Neural cell (in vitro differentiated cells): Measurements from ENCODE around the gene GTSE1. TPM values are rescaled to one million over a fixed set of nuclear protein-coding genes. Genes with fewer than 3 reads are reported as not detected.

Experiments used
- H2AFZ ChIP-seq: fragments of 200-600, 300-800 bp; sonication (generic), shearing (Covaris generic); 2 replicates; pipeline ENCODE4 v1.6.0; 2014; ENCODE audit warnings: low read depth, mild to moderate bottlenecking, antibody characterized with exemption, low read length, moderate library complexity
- H3F3A ChIP-seq: fragments of 200-600 bp; shearing (Covaris generic); 2 replicates; pipeline ENCODE4 v1.6.1; 2016; ENCODE audit warnings: mild to moderate bottlenecking, moderate library complexity, mixed read lengths, antibody characterized with exemption, low read length; ENCODE audit not compliant: insufficient read depth, poor library complexity, severe bottlenecking
- H3K27ac ChIP-seq: fragments of 200-600, 300-800 bp; sonication (generic), shearing (Covaris generic); 2 replicates; pipeline ENCODE4 v1.5.1; 2014; ENCODE audit warnings: mild to moderate bottlenecking, low read length, moderate library complexity
- H3K27me3 ChIP-seq: fragments of 300-800, 200-600 bp; sonication (generic), shearing (Covaris generic); 2 replicates; pipeline ENCODE4 v1.6.0; 2014; ENCODE audit warnings: mild to moderate bottlenecking, low read depth, low read length, moderate library complexity; ENCODE audit not compliant: insufficient read depth
- H3K36me3 ChIP-seq: fragments of 300-800, 200-600 bp; sonication (generic), shearing (Covaris generic); 2 replicates; pipeline ENCODE4 v1.5.1; 2014; ENCODE audit warnings: mild to moderate bottlenecking, antibody characterized with exemption, low read length, moderate library complexity; ENCODE audit not compliant: insufficient read depth
- H3K4me2 ChIP-seq: fragments of 300-800, 200-600 bp; sonication (generic), shearing (Covaris generic); 2 replicates; pipeline ENCODE4 v1.6.0; 2014; ENCODE audit warnings: mild to moderate bottlenecking, low read length
- H3K4me3 ChIP-seq: fragments of 300-800, 200-600 bp; sonication (generic), shearing (Covaris generic); 2 replicates; pipeline ENCODE4 v1.5.1; 2014; ENCODE audit warnings: mild to moderate bottlenecking, low read length, moderate library complexity
- H3K79me2 ChIP-seq: fragments of 200-600 bp; shearing (Covaris generic); replicated peaks from 2 replicates; pipeline ENCODE4 v1.6.0; 2014; ENCODE audit warnings: mild to moderate bottlenecking, low read length, moderate library complexity; ENCODE audit not compliant: insufficient read depth
- H3K9ac ChIP-seq: fragments of 300-800, 200-600 bp; sonication (generic), shearing (Covaris generic); 2 replicates; pipeline ENCODE4 v1.6.1; 2016; ENCODE audit warnings: mild to moderate bottlenecking, low read length, mixed read lengths
- H3K9me2 ChIP-seq: fragments of 200-600 bp; shearing (Covaris generic); 2 replicates; pipeline ENCODE4 v1.6.1; 2016; ENCODE audit warnings: mild to moderate bottlenecking, low read length, mixed read lengths; ENCODE audit not compliant: insufficient read depth
- H3K9me3 ChIP-seq: fragments of 200-600, 300-800 bp; sonication (generic), shearing (Covaris generic); 2 replicates; pipeline ENCODE4 v1.6.1; 2016; ENCODE audit warnings: mild to moderate bottlenecking, mixed run types, low read length, moderate library complexity, mixed read lengths
- H4K20me1 ChIP-seq: fragments of 200-600 bp; shearing (Covaris generic); 2 replicates; pipeline ENCODE4 v1.6.1; 2016; ENCODE audit warnings: mild to moderate bottlenecking, mixed run types; ENCODE audit not compliant: insufficient read depth
- EP300 ChIP-seq: fragments of 450-650 bp; conservative IDR thresholded peaks from 2 replicates; pipeline ENCODE4 v1.6.1; 2014; ENCODE audit warnings: antibody characterized with exemption, mild to moderate bottlenecking, moderate library complexity; ENCODE audit not compliant: poor library complexity, severe bottlenecking
- EZH2 ChIP-seq: fragments of 200-600, 300-800 bp; shearing (Covaris generic), sonication (generic); IDR thresholded peaks from 2 replicates; pipeline ENCODE4 v1.6.1; 2014; ENCODE audit warnings: antibody characterized with exemption, low read length, borderline replicate concordance, mild to moderate bottlenecking; ENCODE audit not compliant: insufficient read depth, poor library complexity, severe bottlenecking
- MXI1 ChIP-seq: fragments of 450-650 bp; conservative IDR thresholded peaks from 2 replicates; pipeline ENCODE4 v1.6.1; 2014; ENCODE audit warnings: antibody characterized with exemption, mild to moderate bottlenecking; ENCODE audit not compliant: poor library complexity, severe bottlenecking
- POLR2AphosphoS5 ChIP-seq: IDR thresholded peaks from 2 replicates; pipeline ENCODE4 v1.6.1; 2012
- RAD21 ChIP-seq: fragments of 450-650 bp; conservative IDR thresholded peaks from 2 replicates; pipeline ENCODE4 v1.6.1; 2014; ENCODE audit warnings: antibody characterized with exemption, mild to moderate bottlenecking, moderate library complexity
- REST ChIP-seq: IDR thresholded peaks from 2 replicates; pipeline ENCODE4 v1.6.1; 2012; ENCODE audit warnings: borderline replicate concordance
- SMC3 ChIP-seq: fragments of 450-650 bp; conservative IDR thresholded peaks from 2 replicates; pipeline ENCODE4 v1.6.1; 2014; ENCODE audit warnings: antibody characterized with exemption, mild to moderate bottlenecking, moderate library complexity; ENCODE audit not compliant: poor library complexity
- TAF1 ChIP-seq: IDR thresholded peaks from 2 replicates; pipeline ENCODE4 v1.6.1; 2012; ENCODE audit warnings: low read depth
- polyA plus RNA-seq: library from polyadenylated mRNA; depleted of rRNA; stranded (reverse); fragments of >200 nt; gene quantifications from 2 replicates; pipeline ENCODE4 v1.2.3, GENCODE V29; 2014
- TF ChIP-seq, protein P1 (sequence below): fragments of 450-650 bp; IDR thresholded peaks from 2 replicates; pipeline ENCODE4 v1.5.1; 2014; ENCODE audit warnings: antibody characterized with exemption, mild to moderate bottlenecking, moderate library complexity; ENCODE audit not compliant: poor library complexity, severe bottlenecking

Gene GTSE1
- polyA plus RNA-seq, 1 donor from 2014 or later = 0.28 TPM

- Histone ChIP-seq H3K79me2 (peaks cover 6% of the 10 kb centered on the region), H3K36me3 (no peaks in the 10 kb centered on the region), H3K9me2 (no peaks in the 10 kb centered on the region), H3K27me3 (no peaks in the 10 kb centered on the region), H3K4me3 (no peak overlapping the region), H3F3A (no peaks in the 10 kb centered on the region), H3K27ac (no peak overlapping the region), H3K4me2 (no peak overlapping the region), H3K9ac (no peak overlapping the region), H3K9me3 (no peaks in the 10 kb centered on the region), H4K20me1 (no peaks in the 10 kb centered on the region), H2AFZ (no peak overlapping the region)
- TF ChIP-seq MXI1 (no peak), POLR2AphosphoS5 (no peak), RAD21 (no peak), EZH2 (no peak), EP300 (no peak), SMC3 (no peak), TAF1 (no peak), REST (no peak)
- TF ChIP-seq, protein P1, sequence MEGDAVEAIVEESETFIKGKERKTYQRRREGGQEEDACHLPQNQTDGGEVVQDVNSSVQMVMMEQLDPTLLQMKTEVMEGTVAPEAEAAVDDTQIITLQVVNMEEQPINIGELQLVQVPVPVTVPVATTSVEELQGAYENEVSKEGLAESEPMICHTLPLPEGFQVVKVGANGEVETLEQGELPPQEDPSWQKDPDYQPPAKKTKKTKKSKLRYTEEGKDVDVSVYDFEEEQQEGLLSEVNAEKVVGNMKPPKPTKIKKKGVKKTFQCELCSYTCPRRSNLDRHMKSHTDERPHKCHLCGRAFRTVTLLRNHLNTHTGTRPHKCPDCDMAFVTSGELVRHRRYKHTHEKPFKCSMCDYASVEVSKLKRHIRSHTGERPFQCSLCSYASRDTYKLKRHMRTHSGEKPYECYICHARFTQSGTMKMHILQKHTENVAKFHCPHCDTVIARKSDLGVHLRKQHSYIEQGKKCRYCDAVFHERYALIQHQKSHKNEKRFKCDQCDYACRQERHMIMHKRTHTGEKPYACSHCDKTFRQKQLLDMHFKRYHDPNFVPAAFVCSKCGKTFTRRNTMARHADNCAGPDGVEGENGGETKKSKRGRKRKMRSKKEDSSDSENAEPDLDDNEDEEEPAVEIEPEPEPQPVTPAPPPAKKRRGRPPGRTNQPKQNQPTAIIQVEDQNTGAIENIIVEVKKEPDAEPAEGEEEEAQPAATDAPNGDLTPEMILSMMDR = no peak
Measured at GRCh38 chr22:46331496-46331895, 34.8 kb downstream of the GTSE1 start.

GRCh38 chr22:46335201-46336118, 38.8 kb downstream of the GTSE1 start, which contains the start of gene TRMU:
TRMU (plus strand) TSS chr22:46335714; CDS start chr22:46335765, 51 bp downstream.
- no peaks in the 10 kb centered on the region for H4K20me1 ChIP-seq
- H3K79me2 ChIP-seq = peaks cover 17% of the 10 kb centered on the region
- H3K9me2 ChIP-seq = no peaks in the 10 kb centered on the region
- peak within 1 kb of the TSS; percentile 77 for H3K4me3 ChIP-seq
- peak within 1 kb of the TSS; percentile 87 for H3K9ac ChIP-seq
- H2AFZ ChIP-seq = peak within 1 kb of the TSS; percentile 83
- H3K4me2 ChIP-seq = peak within 1 kb of the TSS; percentile 85
- no peaks in the 10 kb centered on the region for H3F3A ChIP-seq
- TF ChIP-seq MXI1 (peak; percentile 88), EP300 (peak; percentile 23), TAF1 (peak; percentile 44), SMC3 (peak; percentile 40), RAD21 (peak; percentile 18), REST (no peak), POLR2AphosphoS5 (peak; percentile 82), EZH2 (no peak)
- TF ChIP-seq, protein P1 = no peak
- peak within 1 kb of the TSS; percentile 67 for H3K27ac ChIP-seq
- H3K36me3 ChIP-seq = peaks cover 5% of the 10 kb centered on the region
- H3K9me3 ChIP-seq = no peaks in the 10 kb centered on the region
- no peaks in the 10 kb centered on the region for H3K27me3 ChIP-seq
